Mammary epithelial cell (primary cell): ENCODE measurements around the gene SEPTIN3.

Source experiments
- CTCF ChIP-seq, 2 donors: IDR thresholded peaks in 1 of 2; conservative IDR thresholded peaks in 1 of 2; 2 replicates each; pipeline ENCODE4 v1.5.1; 2011 to 2012; ENCODE audit warnings: inconsistent platforms in 2 of 2, low read length in 2 of 2, mild to moderate bottlenecking in 2 of 2, control low read depth in 1 of 2, low read depth in 1 of 2; ENCODE audit not compliant: insufficient read depth in 1 of 2; ENCODE audit errors: extremely low read depth in 1 of 2
- EZH2 ChIP-seq: IDR thresholded peaks from 2 replicates; pipeline ENCODE4 v1.6.1; 2012; ENCODE audit warnings: low read length, inconsistent platforms, borderline replicate concordance

DNA sequence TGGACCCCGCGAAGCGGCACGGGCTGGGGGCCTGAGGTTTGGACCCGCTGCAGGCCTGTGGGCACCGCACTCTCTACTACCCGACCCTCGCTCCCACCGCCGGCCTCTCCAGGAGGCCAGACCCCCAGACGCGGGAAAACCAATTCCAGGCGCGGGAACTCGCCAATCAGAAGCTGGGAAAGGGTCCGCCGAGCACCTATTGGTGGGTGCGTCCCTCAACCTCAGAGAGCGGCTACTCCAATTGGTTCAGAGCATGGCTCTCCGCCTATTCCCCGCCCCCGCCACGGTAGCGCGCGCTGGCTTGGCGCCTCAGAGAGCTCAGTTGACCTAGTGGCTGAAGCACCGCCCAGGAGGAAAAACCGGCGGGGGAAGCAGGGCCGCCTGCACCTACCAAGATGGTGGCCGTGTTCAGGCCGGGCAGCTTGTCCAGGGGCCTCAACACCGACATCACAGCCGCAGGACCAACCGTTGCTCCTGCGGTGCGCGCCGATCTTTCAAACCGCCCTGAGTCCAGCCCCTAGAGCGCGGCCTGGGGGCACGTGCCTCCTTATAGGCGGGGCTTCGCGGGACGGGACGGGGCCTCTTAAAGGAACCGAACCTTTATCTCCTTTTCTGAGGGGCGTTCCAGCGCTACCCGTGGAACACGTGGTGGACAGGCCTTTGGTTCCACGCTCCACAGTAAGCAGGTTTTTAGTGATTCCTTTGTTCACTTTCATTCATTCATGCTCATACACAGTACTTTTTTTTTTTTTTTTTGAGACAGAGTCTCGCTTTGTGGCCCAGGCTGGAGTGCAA, 22.4 kb upstream of the SEPTIN3 start, which contains the start of gene CENPM:
- TF ChIP-seq CTCF (conservative IDR thresholded peaks at IDR 0.05 in 1 of 2, IDR thresholded peaks at IDR 0.05 in 1 of 2; ENCODE audit: extremely low read depth in 1 of 2, insufficient read depth in 1 of 2, low read depth in 1 of 2, low read length in 2 of 2) (no peak), EZH2 (no peak)
